ENCODE results near the gene STAM. TPM values are rescaled to one million over a fixed set of nuclear protein-coding genes. Genes with fewer than 3 reads are reported as not detected.

STAM gene
- total RNA-seq, 1 donor: 45.6 TPM

GRCh38 chr10:17655567-17656146, 11.7 kb downstream of the STAM start:
- peaks cover 3% of the 10 kb centered on the region for H4K20me1 ChIP-seq (ENCODE audit: insufficient read depth, low read length)
- H3K79me2 ChIP-seq (ENCODE audit: insufficient read depth, low read length): peaks cover 93% of the 10 kb centered on the region
- H3K4me2 ChIP-seq (ENCODE audit: insufficient read depth, low read length): no peak overlapping the region
- H3K4me3 ChIP-seq (ENCODE audit: insufficient read depth, low read length): no peak overlapping the region
- no peaks in the 10 kb centered on the region for H3K36me3 ChIP-seq (ENCODE audit: insufficient read depth, low read length)
- H3K27me3 ChIP-seq (ENCODE audit: insufficient read depth, low read length): no peaks in the 10 kb centered on the region
- DNase-seq (ENCODE audit: insufficient read length, low spot score, missing footprints): peak; percentile 44
- peaks cover 29% of the 10 kb centered on the region for H3K4me1 ChIP-seq (ENCODE audit: insufficient read depth, low read length)
- H2AFZ ChIP-seq (ENCODE audit: low read length): no peak overlapping the region
- TF ChIP-seq CTCF (IDR thresholded peaks at IDR 0.05; ENCODE audit: extremely low read depth, low read depth, low read length): no peak
- H3K9me3 ChIP-seq (ENCODE audit: low read depth, low read length): no peaks in the 10 kb centered on the region
- H3K27ac ChIP-seq (ENCODE audit: low read depth, low read length): peak overlapping the region; percentile 39

GRCh38 chr10:17657103-17657500, 13.2 kb downstream of the STAM start:
- Histone ChIP-seq H3K4me2 (ENCODE audit: insufficient read depth, low read length) (no peak overlapping the region), H4K20me1 (ENCODE audit: insufficient read depth, low read length) (peaks cover 3% of the 10 kb centered on the region), H3K27me3 (ENCODE audit: insufficient read depth, low read length) (no peaks in the 10 kb centered on the region), H3K36me3 (ENCODE audit: insufficient read depth, low read length) (peaks cover 4% of the 10 kb centered on the region), H3K79me2 (ENCODE audit: insufficient read depth, low read length) (peaks cover 95% of the 10 kb centered on the region), H3K9me3 (ENCODE audit: low read depth, low read length) (no peaks in the 10 kb centered on the region), H2AFZ (ENCODE audit: low read length) (no peak overlapping the region), H3K27ac (ENCODE audit: low read depth, low read length) (no peak overlapping the region), H3K4me1 (ENCODE audit: insufficient read depth, low read length) (peaks cover 22% of the 10 kb centered on the region), H3K4me3 (ENCODE audit: insufficient read depth, low read length) (no peak overlapping the region)
- no peak for DNase-seq (ENCODE audit: insufficient read length, low spot score, missing footprints)
- TF ChIP-seq CTCF (IDR thresholded peaks at IDR 0.05; ENCODE audit: extremely low read depth, low read depth, low read length): no peak

- H3K9me3 ChIP-seq (ENCODE audit: low read depth, low read length): no peaks in the 10 kb centered on the region
- no peak overlapping the region for H3K4me2 ChIP-seq (ENCODE audit: insufficient read depth, low read length)
- H3K4me1 ChIP-seq (ENCODE audit: insufficient read depth, low read length): peaks cover 13% of the 10 kb centered on the region
- H3K79me2 ChIP-seq (ENCODE audit: insufficient read depth, low read length): peaks cover 90% of the 10 kb centered on the region
- H3K27me3 ChIP-seq (ENCODE audit: insufficient read depth, low read length): no peaks in the 10 kb centered on the region
- no peak overlapping the region for H3K4me3 ChIP-seq (ENCODE audit: insufficient read depth, low read length)
- no peak overlapping the region for H3K27ac ChIP-seq (ENCODE audit: low read depth, low read length)
- H2AFZ ChIP-seq (ENCODE audit: low read length): no peak overlapping the region
- H3K36me3 ChIP-seq (ENCODE audit: insufficient read depth, low read length): peaks cover 4% of the 10 kb centered on the region
- H4K20me1 ChIP-seq (ENCODE audit: insufficient read depth, low read length): peaks cover 3% of the 10 kb centered on the region
- TF ChIP-seq CTCF (IDR thresholded peaks at IDR 0.05; ENCODE audit: extremely low read depth, low read depth, low read length): no peak
- no peak for DNase-seq (ENCODE audit: insufficient read length, low spot score, missing footprints)
Measured at GRCh38 chr10:17659365-17659764, 15.4 kb downstream of the STAM start.

- no peak overlapping the region for H3K4me2 ChIP-seq (ENCODE audit: insufficient read depth, low read length)
- no peak for DNase-seq (ENCODE audit: insufficient read length, low spot score, missing footprints)
Measured at GRCh38 chr10:17660921-17661320, 17.0 kb downstream of the STAM start.

More at GRCh38 chr10:17660921-17661320, 17.0 kb downstream of the STAM start:
- H3K4me1 ChIP-seq (ENCODE audit: insufficient read depth, low read length): peaks cover 16% of the 10 kb centered on the region
- H3K27me3 ChIP-seq (ENCODE audit: insufficient read depth, low read length): no peaks in the 10 kb centered on the region
- TF ChIP-seq CTCF (IDR thresholded peaks at IDR 0.05; ENCODE audit: extremely low read depth, low read depth, low read length): no peak
- H3K79me2 ChIP-seq (ENCODE audit: insufficient read depth, low read length): peaks cover 80% of the 10 kb centered on the region
- no peaks in the 10 kb centered on the region for H3K9me3 ChIP-seq (ENCODE audit: low read depth, low read length)
- H2AFZ ChIP-seq (ENCODE audit: low read length): no peak overlapping the region
- H3K27ac ChIP-seq (ENCODE audit: low read depth, low read length): peak overlapping the region; percentile 15
- no peak overlapping the region for H3K4me3 ChIP-seq (ENCODE audit: insufficient read depth, low read length)
- peaks cover 4% of the 10 kb centered on the region for H3K36me3 ChIP-seq (ENCODE audit: insufficient read depth, low read length)
- peaks cover 3% of the 10 kb centered on the region for H4K20me1 ChIP-seq (ENCODE audit: insufficient read depth, low read length)

Data from osteoblast (primary cell).